Regular cardiac myocyte (primary cell): Measurements from ENCODE around the gene NPIPB12. TPM values are rescaled to one million over a fixed set of nuclear protein-coding genes. Genes with fewer than 3 reads are reported as not detected.

ENCODE experiments used
- total RNA-seq: library from RNA; depleted of rRNA; stranded (reverse); fragments of >200 nt; gene quantifications from 2 replicates; pipeline ENCODE4 v1.2.3, GENCODE V29; 2014

Gene NPIPB12
- 5.4 and 13.5 TPM in 2 replicates for total RNA-seq

GRCh38 chr16:29506308-29506707, at the start of gene NPIPB12:
Gene NPIPB12, minus strand, starts transcription at chr16:29506408.

GRCh38 chr16:29459706-29460646, 46.2 kb downstream of the NPIPB12 start, which contains the start of gene SULT1A4:
Gene SULT1A4, plus strand, starts transcription at chr16:29459913. Its CDS starts 1,473 bp downstream, at chr16:29461386.

GRCh38 chr16:29454269-29454668, 51.9 kb downstream of the NPIPB12 start, which contains the start of the genes BOLA2 and SLX1B:
Gene BOLA2, minus strand, starts transcription at chr16:29454351. Its CDS starts 98 bp downstream, at chr16:29454253.
Gene SLX1B, plus strand, starts transcription at chr16:29454533.

Other genes with a start within 250 kb of the NPIPB12 start
- 0.28 and 1.7 TPM in 2 replicates for gene NPIPB11, start 99.7 kb downstream of the NPIPB12 start, total RNA-seq
- 29.9 and 50.0 TPM in 2 replicates for gene BOLA2, start 52.1 kb downstream of the NPIPB12 start, total RNA-seq
- 11.0 and 20.7 TPM in 2 replicates for gene SLX1B, start 51.9 kb downstream of the NPIPB12 start, total RNA-seq
- gene SULT1A4, start 46.5 kb downstream of the NPIPB12 start, total RNA-seq = 1.7 and 2.3 TPM in 2 replicates
- not detected in 2 replicates for gene SPN, start 156.8 kb upstream of the NPIPB12 start, total RNA-seq
- gene QPRT, start 172.8 kb upstream of the NPIPB12 start, total RNA-seq = 10.9 and 22.8 TPM in 2 replicates
- gene C16orf54, start 239.6 kb upstream of the NPIPB12 start, total RNA-seq = not detected in 2 replicates